Activated naive CD4-positive, alpha-beta T cell treated with anti-CD3 and anti-CD28 coated beads for 36 hours (primary cell): ENCODE data around the gene MRAS. TPM values are rescaled to one million over a fixed set of nuclear protein-coding genes. Genes with fewer than 3 reads are reported as not detected.

ENCODE experiments used
- CTCF ChIA-PET: fragments of 350-600 bp; sonication (Branson Sonifier 250); formaldehyde crosslinking; loops from one replicate; lab custom pipeline; 2021; ENCODE audit warnings: antibody characterized with exemption; lab: Charles Lee
- DNase-seq: peaks from one replicate; pipeline ENCODE4 v3.0.0-alpha.2; 2020
- H3K27ac Mint-ChIP-seq: one replicate; pipeline ENCODE4 v1.8.0; 2021; ENCODE audit warnings: mild to moderate bottlenecking, mixed read lengths
- H3K27me3 Mint-ChIP-seq: one replicate; pipeline ENCODE4 v1.8.0; 2021; ENCODE audit warnings: low read depth, mixed read lengths
- H3K36me3 Mint-ChIP-seq: one replicate; pipeline ENCODE4 v1.8.0; 2021; ENCODE audit warnings: low read depth, mixed read lengths
- H3K4me1 Mint-ChIP-seq: one replicate; pipeline ENCODE4 v1.8.0; 2021; ENCODE audit warnings: low read depth, mixed read lengths
- H3K4me3 Mint-ChIP-seq: one replicate; pipeline ENCODE4 v1.8.0; 2021; ENCODE audit warnings: mild to moderate bottlenecking, moderate library complexity, mixed read lengths
- H3K9me3 Mint-ChIP-seq: one replicate; pipeline ENCODE4 v1.8.0; 2021; ENCODE audit warnings: mixed read lengths
- intact Hi-C: fragments of 100-400 bp; cut with micrococcal nuclease; formaldehyde crosslinking; loops from one replicate; pipeline ENCODE4 v1.15.1; 2023
- total RNA-seq, 2 experiments: library from RNA; stranded (reverse); gene quantifications; one replicate each; pipeline ENCODE4 v1.2.3, GENCODE V29; 2021

Gene MRAS
- total RNA-seq, 2 experiments from 2014 or later = 0.52 to 0.62 TPM

DNA sequence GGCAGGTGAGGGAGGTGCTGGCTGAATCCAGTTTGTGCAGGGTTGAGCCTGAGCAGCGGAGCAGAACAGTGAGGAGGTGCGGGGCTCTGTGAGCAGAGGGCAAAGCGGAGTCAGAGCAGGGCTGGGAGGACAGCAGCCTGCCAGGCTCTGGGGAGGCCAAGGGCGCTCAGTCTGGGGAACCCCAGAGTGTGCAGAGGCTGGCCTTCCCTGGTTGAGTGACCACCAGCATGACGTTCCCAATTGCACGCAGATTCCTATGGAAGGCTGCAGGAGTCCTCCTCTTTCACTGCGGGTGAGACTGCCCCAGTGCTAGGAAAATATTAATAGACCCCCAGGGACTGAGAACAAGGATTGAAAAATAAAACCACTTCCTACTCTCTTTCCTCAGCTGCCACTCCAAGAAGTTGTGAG lies 13.2 kb downstream of the MRAS start:
- CTCF ChIA-PET = no interaction called here
- intact Hi-C loops = no loop called here
- Mint-ChIP-seq H3K4me3 (no peak overlapping the region), H3K27ac (no peak overlapping the region), H3K36me3 (no peaks in the 10 kb centered on the region), H3K4me1 (no peaks in the 10 kb centered on the region), H3K9me3 (no peaks in the 10 kb centered on the region), H3K27me3 (no peaks in the 10 kb centered on the region)
- no peak for DNase-seq

- no peak overlapping the region for H3K4me3 Mint-ChIP-seq
These were observed 14.2 kb downstream of the MRAS start for GRCh38 chr3:138362538-138362937.

GRCh38 chr3:138363322-138363721 lies 14.9 kb downstream of the MRAS start:
- no peak overlapping the region for H3K4me3 Mint-ChIP-seq
- no peaks in the 10 kb centered on the region for H3K4me1 Mint-ChIP-seq
- no peaks in the 10 kb centered on the region for H3K36me3 Mint-ChIP-seq
- DNase-seq = no peak
- no peaks in the 10 kb centered on the region for H3K9me3 Mint-ChIP-seq
- H3K27ac Mint-ChIP-seq = no peak overlapping the region
- no peaks in the 10 kb centered on the region for H3K27me3 Mint-ChIP-seq
- CTCF ChIA-PET = no interaction called here
- intact Hi-C loops = no loop called here

More at GRCh38 chr3:138362538-138362937, 14.2 kb downstream of the MRAS start:
- no peaks in the 10 kb centered on the region for H3K27me3 Mint-ChIP-seq
- no peak overlapping the region for H3K27ac Mint-ChIP-seq
- H3K4me1 Mint-ChIP-seq = no peaks in the 10 kb centered on the region
- intact Hi-C loops = no loop called here
- H3K36me3 Mint-ChIP-seq = no peaks in the 10 kb centered on the region
- DNase-seq = no peak
- CTCF ChIA-PET = no interaction called here
- no peaks in the 10 kb centered on the region for H3K9me3 Mint-ChIP-seq

DNA sequence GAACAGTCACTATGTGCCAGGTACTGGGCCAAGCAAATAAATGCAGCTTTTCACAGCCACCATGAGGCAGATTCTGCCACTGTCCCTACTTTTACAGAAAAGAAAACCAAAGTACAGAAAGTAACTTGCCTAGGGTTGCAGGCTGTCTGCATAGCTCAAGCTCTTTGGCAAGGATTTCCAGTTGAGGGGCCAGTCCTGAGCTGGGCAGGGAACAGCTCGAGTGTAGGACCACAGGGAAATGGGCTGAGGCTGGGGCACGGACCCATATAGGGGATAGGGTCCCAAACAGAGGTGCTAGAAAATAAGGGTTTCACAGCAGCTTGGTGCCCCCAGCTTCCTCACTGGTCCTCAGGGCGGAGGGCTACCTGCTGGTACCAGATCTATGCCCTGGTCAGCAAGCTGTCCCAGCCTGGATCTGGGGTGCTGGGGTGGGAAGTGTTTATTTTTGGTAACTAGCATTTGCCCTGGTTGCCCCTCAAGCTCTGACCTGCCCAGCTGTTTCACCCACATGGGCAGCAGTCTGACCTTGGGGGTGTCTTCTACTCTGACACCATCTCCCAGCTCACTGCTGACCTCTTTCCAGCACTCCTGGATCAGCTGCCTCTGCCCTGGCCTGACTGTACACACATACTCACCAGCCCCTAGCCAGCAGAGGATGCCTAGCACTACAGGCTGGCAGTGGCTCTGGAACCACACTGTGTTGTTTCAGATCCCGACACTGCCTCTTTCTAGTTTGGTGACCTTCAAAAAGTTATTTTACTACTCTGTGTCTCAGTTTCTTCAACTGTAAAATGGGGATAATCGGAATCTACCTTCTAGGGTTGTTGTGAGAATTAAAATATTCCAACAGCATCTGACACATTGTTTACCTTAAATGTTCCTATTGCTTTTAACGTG lies 16.2 kb downstream of the MRAS start:
- Mint-ChIP-seq H3K9me3 (no peaks in the 10 kb centered on the region), H3K4me1 (no peaks in the 10 kb centered on the region), H3K4me3 (no peak overlapping the region), H3K27ac (no peak overlapping the region), H3K27me3 (no peaks in the 10 kb centered on the region), H3K36me3 (no peaks in the 10 kb centered on the region)
- CTCF ChIA-PET = interaction anchor here (0.6 kb wide), 1 partner anchor 575 kb away, joined by 4 read pairs; no protein-coding TSS in a partner anchor
- DNase-seq = no peak
- intact Hi-C loops = no loop called here

DNA sequence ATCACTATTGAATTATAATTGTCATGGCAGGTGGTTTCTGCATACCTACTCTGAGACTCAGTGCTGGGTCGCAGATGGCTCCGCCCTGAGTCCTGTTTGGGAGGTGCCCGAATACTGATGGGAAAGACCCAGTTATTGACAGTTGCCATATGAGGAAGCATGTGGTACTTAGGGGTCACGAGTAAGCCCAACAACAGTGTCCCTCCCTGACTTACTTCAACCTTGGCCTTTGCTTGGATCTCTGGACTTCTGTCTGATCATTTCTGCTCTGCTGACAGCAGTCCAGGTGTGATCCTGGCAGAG lies 16.8 kb downstream of the MRAS start:
- Mint-ChIP-seq H3K27ac (no peak overlapping the region), H3K27me3 (no peaks in the 10 kb centered on the region), H3K4me3 (no peak overlapping the region), H3K4me1 (no peaks in the 10 kb centered on the region), H3K36me3 (no peaks in the 10 kb centered on the region), H3K9me3 (no peaks in the 10 kb centered on the region)
- no peak for DNase-seq
- intact Hi-C loops = no loop called here
- CTCF ChIA-PET = no interaction called here

DNA sequence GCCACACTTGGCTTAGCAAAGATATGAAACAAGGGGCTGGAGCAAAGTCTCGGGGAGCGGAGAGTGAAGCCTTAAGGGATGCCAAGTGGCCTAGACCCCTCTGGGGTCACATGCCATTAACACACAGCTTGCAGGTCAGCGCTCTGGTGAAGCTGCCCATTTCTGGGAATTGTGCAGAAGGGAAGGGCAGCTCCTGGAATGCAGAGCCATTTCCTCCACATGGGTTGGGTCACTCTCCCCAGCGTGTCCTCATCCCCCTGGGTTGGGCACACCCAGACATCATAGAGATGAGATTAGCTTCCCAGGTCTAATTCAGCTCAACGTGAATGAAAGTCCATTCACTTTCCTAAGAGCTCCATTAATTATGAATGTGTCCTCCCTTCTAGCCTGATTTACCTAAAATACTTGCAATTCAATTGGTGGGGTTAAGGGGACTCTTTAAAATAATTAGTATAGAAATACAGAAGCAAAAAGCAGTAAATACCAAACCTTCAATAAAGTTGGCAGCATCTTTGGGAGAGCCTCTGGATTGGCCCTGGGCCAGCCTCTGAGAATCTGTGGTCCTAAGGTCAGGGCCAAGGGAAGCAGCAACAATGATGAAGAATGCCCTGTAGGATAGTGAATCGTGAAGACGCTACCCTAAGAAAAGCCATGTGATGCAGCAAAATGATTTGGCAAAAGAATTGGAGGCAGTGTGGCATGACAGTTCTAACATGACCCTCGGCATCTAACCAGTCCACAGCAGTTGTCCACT lies 17.8 kb downstream of the MRAS start:
- Mint-ChIP-seq H3K27ac (no peak overlapping the region), H3K27me3 (peaks cover 5% of the 10 kb centered on the region), H3K9me3 (no peaks in the 10 kb centered on the region), H3K4me3 (no peak overlapping the region), H3K36me3 (no peaks in the 10 kb centered on the region), H3K4me1 (no peaks in the 10 kb centered on the region)
- CTCF ChIA-PET = interaction anchor here (0.8 kb wide), 1 partner anchor 8 kb away, joined by 4 read pairs; no protein-coding TSS in a partner anchor
- DNase-seq = no peak
- intact Hi-C loops = no loop called here

DNA sequence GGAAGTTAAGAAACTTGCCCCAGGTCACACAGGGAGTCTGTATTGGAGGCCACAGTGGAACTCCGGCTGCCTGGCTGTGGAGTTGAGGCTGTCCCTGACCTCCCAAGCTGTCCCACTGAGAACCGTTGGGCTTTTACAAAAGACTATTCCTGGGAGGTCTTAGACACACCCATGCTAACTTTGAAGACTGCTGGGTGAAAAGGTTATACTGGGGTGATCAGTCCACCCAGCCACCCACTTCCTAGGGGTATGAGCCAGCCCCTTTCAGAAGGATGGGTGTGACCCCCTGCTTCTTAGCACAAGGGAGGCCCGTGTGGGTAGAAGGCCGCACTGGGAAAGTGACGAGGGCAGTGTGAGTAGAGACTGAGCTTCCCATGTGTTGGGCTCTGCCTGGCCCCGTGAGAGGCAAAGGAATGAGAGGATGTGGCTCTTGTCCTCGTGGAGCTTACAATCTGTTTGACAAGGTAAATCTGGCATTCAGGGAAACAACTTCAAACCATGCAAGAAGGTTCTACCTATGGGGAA lies 19.0 kb downstream of the MRAS start:
- intact Hi-C loops = no loop called here
- CTCF ChIA-PET = no interaction called here
- Mint-ChIP-seq H3K4me1 (no peaks in the 10 kb centered on the region), H3K27ac (no peak overlapping the region), H3K36me3 (no peaks in the 10 kb centered on the region), H3K4me3 (no peak overlapping the region), H3K27me3 (peaks cover 5% of the 10 kb centered on the region), H3K9me3 (no peaks in the 10 kb centered on the region)
- no peak for DNase-seq

GRCh38 chr3:138367911-138368310 lies 19.5 kb downstream of the MRAS start:
- H3K4me1 Mint-ChIP-seq = no peaks in the 10 kb centered on the region
- CTCF ChIA-PET = no interaction called here
- DNase-seq = no peak
- intact Hi-C loops = no loop called here
- peaks cover 5% of the 10 kb centered on the region for H3K27me3 Mint-ChIP-seq
- H3K27ac Mint-ChIP-seq = no peak overlapping the region
- H3K4me3 Mint-ChIP-seq = no peak overlapping the region
- no peaks in the 10 kb centered on the region for H3K36me3 Mint-ChIP-seq
- H3K9me3 Mint-ChIP-seq = no peaks in the 10 kb centered on the region

- Mint-ChIP-seq H3K4me3 (no peak overlapping the region), H3K36me3 (no peaks in the 10 kb centered on the region), H3K27ac (no peak overlapping the region), H3K9me3 (no peaks in the 10 kb centered on the region), H3K27me3 (peaks cover 7% of the 10 kb centered on the region), H3K4me1 (no peaks in the 10 kb centered on the region)
- CTCF ChIA-PET = interaction anchor here (0.5 kb wide), 1 partner anchor 333 kb away, joined by 3 read pairs; no protein-coding TSS in a partner anchor
- DNase-seq = no peak
- intact Hi-C loops = no loop called here
These were observed 20.9 kb downstream of the MRAS start for GRCh38 chr3:138369151-138369900.

- no peaks in the 10 kb centered on the region for H3K36me3 Mint-ChIP-seq
- H3K27me3 Mint-ChIP-seq = peaks cover 7% of the 10 kb centered on the region
- no peak for DNase-seq
- no peak overlapping the region for H3K4me3 Mint-ChIP-seq
- H3K9me3 Mint-ChIP-seq = no peaks in the 10 kb centered on the region
- intact Hi-C loops = no loop called here
- no peaks in the 10 kb centered on the region for H3K4me1 Mint-ChIP-seq
- no peak overlapping the region for H3K27ac Mint-ChIP-seq
- CTCF ChIA-PET = interaction anchor here (0.5 kb wide), 1 partner anchor 129 kb away, joined by 3 read pairs; no protein-coding TSS in a partner anchor
These were observed 21.9 kb downstream of the MRAS start for GRCh38 chr3:138370321-138370720.

GRCh38 chr3:138371070-138371965 lies 22.9 kb downstream of the MRAS start:
- no peak for DNase-seq
- intact Hi-C loops = no loop called here
- Mint-ChIP-seq H3K4me3 (no peak overlapping the region), H3K27me3 (peaks cover 7% of the 10 kb centered on the region), H3K27ac (no peak overlapping the region), H3K4me1 (no peaks in the 10 kb centered on the region), H3K9me3 (no peaks in the 10 kb centered on the region), H3K36me3 (no peaks in the 10 kb centered on the region)
- CTCF ChIA-PET = no interaction called here
